ENCODE data around the gene OTOL1. TPM values are rescaled to one million over a fixed set of nuclear protein-coding genes. Genes with fewer than 3 reads are reported as not detected.

Gene OTOL1
- total RNA-seq, 6 donors from 2014 or later, result not detected

DNA sequence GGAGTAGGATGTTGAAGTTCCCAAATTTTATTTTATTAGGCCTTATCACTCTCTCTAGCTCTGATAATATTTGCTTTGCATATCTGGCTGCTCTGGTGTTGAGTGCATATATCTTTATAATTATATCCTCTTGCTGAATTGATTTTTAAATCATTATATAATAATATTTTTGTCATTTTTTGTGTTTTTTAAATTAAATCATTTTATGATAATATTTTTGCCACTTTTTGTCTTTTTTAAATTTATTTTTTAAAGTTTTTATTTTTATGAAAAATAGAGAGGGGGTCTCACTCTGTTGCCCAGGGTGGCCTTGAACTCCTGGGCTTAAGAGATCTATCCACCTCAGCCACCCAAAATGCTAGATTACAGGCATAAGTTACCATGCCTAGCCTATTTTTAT, 34.5 kb upstream of the OTOL1 start:
- no peak overlapping the region for H3K27ac ChIP-seq
- no peak for TF ChIP-seq POLR2AphosphoS5 (IDR thresholded peaks at IDR 0.05)
- no peak for TF ChIP-seq EP300 (IDR thresholded peaks at IDR 0.05)
- TF ChIP-seq, protein P1, sequence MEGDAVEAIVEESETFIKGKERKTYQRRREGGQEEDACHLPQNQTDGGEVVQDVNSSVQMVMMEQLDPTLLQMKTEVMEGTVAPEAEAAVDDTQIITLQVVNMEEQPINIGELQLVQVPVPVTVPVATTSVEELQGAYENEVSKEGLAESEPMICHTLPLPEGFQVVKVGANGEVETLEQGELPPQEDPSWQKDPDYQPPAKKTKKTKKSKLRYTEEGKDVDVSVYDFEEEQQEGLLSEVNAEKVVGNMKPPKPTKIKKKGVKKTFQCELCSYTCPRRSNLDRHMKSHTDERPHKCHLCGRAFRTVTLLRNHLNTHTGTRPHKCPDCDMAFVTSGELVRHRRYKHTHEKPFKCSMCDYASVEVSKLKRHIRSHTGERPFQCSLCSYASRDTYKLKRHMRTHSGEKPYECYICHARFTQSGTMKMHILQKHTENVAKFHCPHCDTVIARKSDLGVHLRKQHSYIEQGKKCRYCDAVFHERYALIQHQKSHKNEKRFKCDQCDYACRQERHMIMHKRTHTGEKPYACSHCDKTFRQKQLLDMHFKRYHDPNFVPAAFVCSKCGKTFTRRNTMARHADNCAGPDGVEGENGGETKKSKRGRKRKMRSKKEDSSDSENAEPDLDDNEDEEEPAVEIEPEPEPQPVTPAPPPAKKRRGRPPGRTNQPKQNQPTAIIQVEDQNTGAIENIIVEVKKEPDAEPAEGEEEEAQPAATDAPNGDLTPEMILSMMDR (IDR thresholded peaks at IDR 0.05), result no peak
- no peak overlapping the region for H3K4me3 ChIP-seq
- DNase-seq (no peak), ATAC-seq (ENCODE audit: low FRiP score in 2 of 2) (no peak)
- no peaks in the 10 kb centered on the region for H3K27me3 ChIP-seq
- peaks cover 0 to 3% (median 0%) of the 10 kb centered on the region in 4 donors for H3K9me3 ChIP-seq
- no peaks in the 10 kb centered on the region for H3K4me1 ChIP-seq
- H3K36me3 ChIP-seq, result no peaks in the 10 kb centered on the region

DNA sequence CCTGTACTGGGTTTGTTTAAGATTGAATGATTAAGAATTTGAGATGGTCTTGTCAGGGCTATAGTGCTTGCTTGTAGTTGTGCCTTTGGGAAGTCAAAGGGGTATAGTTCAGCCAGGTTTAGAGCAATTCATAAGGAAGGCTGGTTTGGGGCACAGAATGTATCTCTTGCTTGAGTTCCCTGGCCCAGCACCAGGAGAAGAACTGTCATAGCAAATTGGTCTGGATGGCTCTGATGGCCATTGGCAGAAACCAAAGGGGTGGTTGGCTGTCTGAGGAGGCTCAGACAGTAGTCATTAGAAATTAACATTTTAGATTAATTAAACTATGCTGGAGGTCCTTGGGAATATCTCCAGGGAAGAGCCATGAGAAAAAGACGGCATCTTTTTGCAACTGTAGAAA, 25.4 kb upstream of the OTOL1 start:
- WGBS, 2 donors, result 80 to 88% methylated on average over 1 of the region's 1 CpG
- no peaks in the 10 kb centered on the region for H3K4me1 ChIP-seq
- H3K27ac ChIP-seq, result no peak overlapping the region
- no peak overlapping the region for H3K4me3 ChIP-seq
- ATAC-seq (ENCODE audit: low FRiP score in 2 of 2) (no peak), DNase-seq (no peak)
- H3K36me3 ChIP-seq, result no peaks in the 10 kb centered on the region
- TF ChIP-seq EP300 (IDR thresholded peaks at IDR 0.05), result no peak
- no peak for TF ChIP-seq POLR2A (IDR thresholded peaks at IDR 0.05)
- no peak for TF ChIP-seq POLR2AphosphoS5 (IDR thresholded peaks at IDR 0.05)
- TF ChIP-seq, protein P1 (IDR thresholded peaks at IDR 0.05), result no peak
- no peaks in the 10 kb centered on the region for H3K27me3 ChIP-seq
- H3K9me3 ChIP-seq, result no peaks in the 10 kb centered on the region

DNA sequence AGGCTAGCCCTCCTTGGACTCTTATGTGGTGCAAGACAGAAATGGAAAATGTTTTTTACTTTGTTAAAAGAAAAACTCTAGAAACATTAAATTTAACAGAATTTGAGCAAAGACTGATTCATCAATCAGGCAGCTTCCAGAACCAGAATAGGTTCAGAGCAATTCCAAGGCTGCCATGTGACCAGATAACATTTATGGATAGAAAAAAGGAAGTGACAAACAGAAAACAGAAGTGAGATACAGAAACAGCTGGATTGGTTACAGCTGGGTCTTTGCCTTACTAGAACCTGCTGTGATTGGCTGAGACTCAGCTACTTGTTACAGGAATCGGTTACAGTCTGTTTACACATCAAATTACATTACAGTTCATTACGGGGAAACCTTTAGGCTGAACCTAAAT, 22.5 kb upstream of the OTOL1 start:
- H3K4me1 ChIP-seq, result no peaks in the 10 kb centered on the region
- 56 to 80% methylated on average over 2 of the region's 2 CpGs for WGBS, 2 donors
- H3K27me3 ChIP-seq, result no peaks in the 10 kb centered on the region
- no peak for ATAC-seq (ENCODE audit: low FRiP score in 2 of 2)
- H3K9me3 ChIP-seq, result no peaks in the 10 kb centered on the region
- DNase-seq, result no peak
- TF ChIP-seq POLR2AphosphoS5 (IDR thresholded peaks at IDR 0.05) (no peak), EP300 (IDR thresholded peaks at IDR 0.05) (no peak), POLR2A (IDR thresholded peaks at IDR 0.05) (no peak)
- TF ChIP-seq, protein P1 (IDR thresholded peaks at IDR 0.05), result no peak
- no peaks in the 10 kb centered on the region for H3K36me3 ChIP-seq
- no peak overlapping the region for H3K4me3 ChIP-seq
- H3K27ac ChIP-seq, result no peak overlapping the region

DNA sequence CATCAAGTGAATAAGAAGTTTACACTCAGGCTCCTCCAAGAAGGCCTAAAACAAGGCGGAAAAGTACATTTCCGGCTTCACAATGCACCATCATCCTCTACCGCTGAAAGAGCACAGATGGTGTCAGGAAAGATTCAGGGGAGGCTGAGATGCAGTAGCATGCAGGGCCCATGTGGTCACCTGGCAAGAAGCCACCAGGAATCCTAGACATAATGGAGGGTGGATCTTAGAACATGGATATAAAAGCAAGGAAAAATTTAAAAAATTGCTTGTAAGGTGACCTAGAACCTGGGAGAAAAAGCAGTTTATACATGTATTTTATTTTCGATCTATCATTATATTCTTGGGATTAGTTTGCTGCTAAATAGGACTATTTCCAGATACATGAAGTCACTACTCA, 21.9 kb upstream of the OTOL1 start:
- Histone ChIP-seq H3K36me3 (no peaks in the 10 kb centered on the region), H3K4me1 (no peaks in the 10 kb centered on the region), H3K4me3 (no peak overlapping the region), H3K27me3 (no peaks in the 10 kb centered on the region), H3K9me3 (no peaks in the 10 kb centered on the region), H3K27ac (no peak overlapping the region)
- WGBS, 2 donors, result 79 to 95% methylated on average over 4 of the region's 4 CpGs
- no peak for TF ChIP-seq POLR2A (IDR thresholded peaks at IDR 0.05)
- TF ChIP-seq POLR2AphosphoS5 (IDR thresholded peaks at IDR 0.05), result no peak
- TF ChIP-seq, protein P1 (IDR thresholded peaks at IDR 0.05), result no peak
- TF ChIP-seq EP300 (IDR thresholded peaks at IDR 0.05), result no peak
- ATAC-seq (ENCODE audit: low FRiP score in 2 of 2) (no peak), DNase-seq (no peak)

DNA sequence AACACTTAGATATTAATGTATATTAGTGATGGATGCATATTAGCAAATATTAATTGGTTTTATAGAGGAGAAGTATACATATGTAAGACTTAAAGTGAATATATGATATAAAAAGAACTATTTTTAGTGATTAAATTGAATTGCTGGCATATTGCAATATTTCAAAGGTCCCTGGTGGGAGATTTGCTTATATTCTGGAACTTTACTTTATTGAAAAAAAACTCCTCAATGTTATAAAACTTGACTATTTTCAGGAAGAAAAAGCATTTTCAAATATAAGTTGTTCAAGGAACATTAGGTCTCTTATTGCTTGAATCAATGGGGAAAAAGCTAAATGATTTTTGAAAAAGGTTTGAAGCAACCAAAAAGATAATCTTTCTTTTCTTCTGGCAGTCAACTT, 21.4 kb upstream of the OTOL1 start:
- Histone ChIP-seq H3K36me3 (no peaks in the 10 kb centered on the region), H3K4me1 (no peaks in the 10 kb centered on the region), H3K4me3 (no peak overlapping the region), H3K9me3 (no peaks in the 10 kb centered on the region), H3K27ac (no peak overlapping the region), H3K27me3 (no peaks in the 10 kb centered on the region)
- no peak for TF ChIP-seq POLR2AphosphoS5 (IDR thresholded peaks at IDR 0.05)
- TF ChIP-seq, protein P1 (IDR thresholded peaks at IDR 0.05), result no peak
- TF ChIP-seq EP300 (IDR thresholded peaks at IDR 0.05), result no peak
- TF ChIP-seq POLR2A (IDR thresholded peaks at IDR 0.05), result no peak
- DNase-seq (no peak), ATAC-seq (ENCODE audit: low FRiP score in 2 of 2) (no peak)
